Measurements from ENCODE around the gene GLIS1.

The GLIS1 gene

GRCh38 chr1:53583868-53584776, 154.8 kb downstream of the GLIS1 start:
- DNase-seq (ENCODE audit: low read depth in 4 of 4, low spot score in 1 of 4) = no peak

GRCh38 chr1:53583021-53583867, 155.7 kb downstream of the GLIS1 start:
- no peak for DNase-seq (ENCODE audit: low read depth in 4 of 4, low spot score in 1 of 4)

GRCh38 chr1:53582211-53583020, 156.5 kb downstream of the GLIS1 start:
- no peak for DNase-seq (ENCODE audit: low read depth in 4 of 4, low spot score in 1 of 4)

- no peak for DNase-seq (ENCODE audit: low read depth in 4 of 4, low spot score in 1 of 4)
Measured at GRCh38 chr1:53581476-53581875, 157.5 kb downstream of the GLIS1 start.

GRCh38 chr1:53580739-53581475, 158.1 kb downstream of the GLIS1 start:
- no peak for DNase-seq (ENCODE audit: low read depth in 4 of 4, low spot score in 1 of 4)

GRCh38 chr1:53580009-53580400, 159.0 kb downstream of the GLIS1 start:
- no peak for DNase-seq (ENCODE audit: low read depth in 4 of 4, low spot score in 1 of 4)

GRCh38 chr1:53579221-53580008, 159.5 kb downstream of the GLIS1 start:
- DNase-seq (ENCODE audit: low read depth in 4 of 4, low spot score in 1 of 4) = no peak

- no peak for DNase-seq (ENCODE audit: low read depth in 4 of 4, low spot score in 1 of 4)
Measured at GRCh38 chr1:53578358-53578757, 160.6 kb downstream of the GLIS1 start.

GRCh38 chr1:53577761-53578100, 161.2 kb downstream of the GLIS1 start:
- DNase-seq (ENCODE audit: low read depth in 4 of 4, low spot score in 1 of 4) = no peak

- DNase-seq (ENCODE audit: low read depth in 4 of 4, low spot score in 1 of 4) = no peak
Measured at GRCh38 chr1:53576866-53577760, 161.9 kb downstream of the GLIS1 start.

- DNase-seq (ENCODE audit: low read depth in 4 of 4, low spot score in 1 of 4) = no peak
Measured at GRCh38 chr1:53576381-53576801, 162.6 kb downstream of the GLIS1 start.

- no peak for DNase-seq (ENCODE audit: low read depth in 4 of 4, low spot score in 1 of 4)
Measured at GRCh38 chr1:53575955-53576320, 163.0 kb downstream of the GLIS1 start.

GRCh38 chr1:53575141-53575954, 163.6 kb downstream of the GLIS1 start:
- no peak for DNase-seq (ENCODE audit: low read depth in 4 of 4, low spot score in 1 of 4)

- DNase-seq (ENCODE audit: low read depth in 4 of 4, low spot score in 1 of 4) = no peak
Measured at GRCh38 chr1:53574621-53575020, 164.3 kb downstream of the GLIS1 start.

GRCh38 chr1:53573931-53574330, 165.0 kb downstream of the GLIS1 start:
- DNase-seq (ENCODE audit: low read depth in 4 of 4, low spot score in 1 of 4) = no peak

GRCh38 chr1:53573522-53573921, 165.4 kb downstream of the GLIS1 start:
- DNase-seq (ENCODE audit: low read depth in 4 of 4, low spot score in 1 of 4) = no peak

- DNase-seq (ENCODE audit: low read depth in 4 of 4, low spot score in 1 of 4) = no peak
Measured at GRCh38 chr1:53572815-53573173, 166.2 kb downstream of the GLIS1 start.
